ENCODE results near the gene TRIM27. TPM values are rescaled to one million over a fixed set of nuclear protein-coding genes. Genes with fewer than 3 reads are reported as not detected.
"Not testable (repeated sequence)": the region's sequence is repeated elsewhere in the genome, so short reads cannot be mapped to it uniquely, and the experiment has no call there.

Gene TRIM27
- total RNA-seq, 4 donors from 2014 or later = 36.0 to 55.1 (median 37.4) TPM

GRCh38 chr6:28953039-28953584 is 29.3 kb upstream of the TRIM27 start:
- Histone ChIP-seq H3K4me3 (peak overlapping the region in 1 of 2 donors; percentile 31), H3K36me3 (no peaks in the 10 kb centered on the region), H3K9me3 (no peaks in the 10 kb centered on the region), H3K27me3 (peaks cover 34% of the 10 kb centered on the region), H3K4me1 (peaks cover 0 to 12% (median 0%) of the 10 kb centered on the region in 3 donors), H3K27ac (no peak overlapping the region)
- WGBS, 2 donors (ENCODE audit: low coverage in 1 of 2) = 12 to 18% methylated on average over 13 of the region's 13 CpGs
- TF ChIP-seq POLR2AphosphoS5 (IDR thresholded peaks at IDR 0.05) (no peak), EP300 (IDR thresholded peaks at IDR 0.05) (no peak), POLR2A (IDR thresholded peaks at IDR 0.05) (no peak)
- TF ChIP-seq, protein P1, sequence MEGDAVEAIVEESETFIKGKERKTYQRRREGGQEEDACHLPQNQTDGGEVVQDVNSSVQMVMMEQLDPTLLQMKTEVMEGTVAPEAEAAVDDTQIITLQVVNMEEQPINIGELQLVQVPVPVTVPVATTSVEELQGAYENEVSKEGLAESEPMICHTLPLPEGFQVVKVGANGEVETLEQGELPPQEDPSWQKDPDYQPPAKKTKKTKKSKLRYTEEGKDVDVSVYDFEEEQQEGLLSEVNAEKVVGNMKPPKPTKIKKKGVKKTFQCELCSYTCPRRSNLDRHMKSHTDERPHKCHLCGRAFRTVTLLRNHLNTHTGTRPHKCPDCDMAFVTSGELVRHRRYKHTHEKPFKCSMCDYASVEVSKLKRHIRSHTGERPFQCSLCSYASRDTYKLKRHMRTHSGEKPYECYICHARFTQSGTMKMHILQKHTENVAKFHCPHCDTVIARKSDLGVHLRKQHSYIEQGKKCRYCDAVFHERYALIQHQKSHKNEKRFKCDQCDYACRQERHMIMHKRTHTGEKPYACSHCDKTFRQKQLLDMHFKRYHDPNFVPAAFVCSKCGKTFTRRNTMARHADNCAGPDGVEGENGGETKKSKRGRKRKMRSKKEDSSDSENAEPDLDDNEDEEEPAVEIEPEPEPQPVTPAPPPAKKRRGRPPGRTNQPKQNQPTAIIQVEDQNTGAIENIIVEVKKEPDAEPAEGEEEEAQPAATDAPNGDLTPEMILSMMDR (IDR thresholded peaks at IDR 0.05) = no peak
- ATAC-seq = no peak

GRCh38 chr6:28949656-28950195 is 25.9 kb upstream of the TRIM27 start:
- H3K27me3 ChIP-seq = peaks cover 12% of the 10 kb centered on the region
- WGBS, 2 donors (ENCODE audit: low coverage in 1 of 2) = 100% methylated on average over 1 of the region's 41 CpGs; no CpG with 5 or more reads in 1 of the 2 donors

DNA sequence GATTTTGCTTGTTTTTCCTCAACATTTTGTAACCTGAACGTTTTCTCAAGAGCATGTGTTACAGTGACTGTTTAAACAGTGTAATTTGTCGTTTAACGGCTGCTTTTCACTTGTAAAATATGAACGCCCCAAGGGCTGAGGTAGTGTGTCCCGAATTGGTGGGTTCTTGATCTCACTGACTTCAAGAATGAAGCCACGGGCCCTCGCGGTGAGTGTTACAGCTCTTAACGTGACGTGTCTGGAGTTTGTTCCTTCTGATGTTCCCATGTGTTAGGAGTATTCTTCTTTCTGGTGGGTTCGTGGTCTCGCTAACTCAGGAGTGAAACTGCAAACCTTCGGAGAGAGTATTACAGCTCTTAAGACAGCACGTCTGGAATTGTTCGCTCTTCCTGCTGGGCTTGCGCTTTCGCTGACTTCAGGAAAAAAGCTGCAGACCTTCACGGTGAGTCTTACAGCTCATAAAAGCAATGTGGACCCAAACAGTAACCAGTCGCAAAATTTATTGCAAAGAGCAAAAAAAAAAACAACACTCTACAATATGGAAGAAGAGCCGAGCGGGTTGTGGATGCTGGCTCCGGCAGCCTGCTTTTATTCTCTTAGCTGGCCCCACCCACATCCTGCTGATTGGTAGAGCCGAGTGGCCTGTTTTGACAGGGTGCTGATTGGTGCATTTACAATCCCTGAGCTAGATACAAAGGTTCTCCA is 25.1 kb upstream of the TRIM27 start:
- no peaks in the 10 kb centered on the region for H3K9me3 ChIP-seq
- no peaks in the 10 kb centered on the region for H3K36me3 ChIP-seq
- no peak overlapping the region for H3K27ac ChIP-seq
- no peak for ATAC-seq
- H3K4me3 ChIP-seq = no peak overlapping the region
- no peak for TF ChIP-seq EP300 (IDR thresholded peaks at IDR 0.05)
- TF ChIP-seq POLR2AphosphoS5 (IDR thresholded peaks at IDR 0.05) = no peak
- no peak for TF ChIP-seq POLR2A (IDR thresholded peaks at IDR 0.05)
- TF ChIP-seq, protein P1 (IDR thresholded peaks at IDR 0.05) = no peak
- peaks cover 4% of the 10 kb centered on the region for H3K27me3 ChIP-seq
- 77 to 79% methylated on average over 18 to 19 of the region's 23 CpGs for WGBS, 2 donors (ENCODE audit: low coverage in 1 of 2)
- H3K4me1 ChIP-seq = peaks cover 0 to 11% (median under 1%) of the 10 kb centered on the region in 3 donors

More at GRCh38 chr6:28949656-28950195, 25.9 kb upstream of the TRIM27 start:
- not testable (repeated sequence) for H3K4me3 ChIP-seq, ATAC-seq, H3K9me3 ChIP-seq, H3K36me3 ChIP-seq, H3K27ac ChIP-seq
- H3K4me1 ChIP-seq = peaks cover 0 to 12% (median 0%) of the 10 kb centered on the region in 3 donors

DNA sequence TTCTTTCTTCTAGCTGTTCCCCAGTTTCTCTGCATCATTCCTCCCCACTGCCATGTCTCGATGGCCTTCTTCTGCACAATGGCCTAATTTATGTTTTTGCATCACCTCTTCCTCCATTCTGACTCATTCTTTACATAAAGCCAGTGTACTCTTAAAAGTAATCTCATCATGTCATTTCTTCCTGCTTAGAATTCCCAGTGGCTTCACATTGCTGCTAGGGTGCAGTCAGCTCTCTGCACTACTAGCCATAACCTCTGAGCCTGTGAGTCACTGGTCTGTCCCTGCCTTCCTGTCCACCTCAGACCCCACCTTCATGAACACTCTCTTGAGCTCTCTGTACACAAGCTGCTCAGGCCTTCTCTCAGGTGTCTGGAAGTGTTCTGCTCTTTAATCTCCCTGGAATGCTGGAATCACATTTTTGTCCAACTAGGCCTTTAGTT is 24.1 kb upstream of the TRIM27 start:
- H3K4me3 ChIP-seq = no peak overlapping the region
- no peaks in the 10 kb centered on the region for H3K36me3 ChIP-seq
- WGBS, 2 donors (ENCODE audit: low coverage in 1 of 2) = 81 to 100% methylated on average over 1 of the region's 1 CpG
- no peaks in the 10 kb centered on the region for H3K9me3 ChIP-seq
- H3K27me3 ChIP-seq = no peaks in the 10 kb centered on the region
- H3K4me1 ChIP-seq = peaks cover 0 to 14% (median 3%) of the 10 kb centered on the region in 3 donors
- no peak for ATAC-seq
- no peak for TF ChIP-seq POLR2A (IDR thresholded peaks at IDR 0.05)
- TF ChIP-seq POLR2AphosphoS5 (IDR thresholded peaks at IDR 0.05) = no peak
- TF ChIP-seq, protein P1 (IDR thresholded peaks at IDR 0.05) = no peak
- no peak for TF ChIP-seq EP300 (IDR thresholded peaks at IDR 0.05)
- H3K27ac ChIP-seq = no peak overlapping the region

- ATAC-seq = no peak
- no peaks in the 10 kb centered on the region for H3K9me3 ChIP-seq
- H3K4me3 ChIP-seq = no peak overlapping the region
- peaks cover 0 to 20% (median 3%) of the 10 kb centered on the region in 3 donors for H3K4me1 ChIP-seq
- H3K36me3 ChIP-seq = no peaks in the 10 kb centered on the region
- no peak overlapping the region for H3K27ac ChIP-seq
- no peak for TF ChIP-seq EP300 (IDR thresholded peaks at IDR 0.05)
- 78 to 91% methylated on average over 3 to 6 of the region's 6 CpGs for WGBS, 2 donors (ENCODE audit: low coverage in 1 of 2)
- H3K27me3 ChIP-seq = no peaks in the 10 kb centered on the region
These were observed 23.4 kb upstream of the TRIM27 start for GRCh38 chr6:28947067-28947765.
